Measurements from ENCODE around the gene ZNF335.

Gene ZNF335

DNA sequence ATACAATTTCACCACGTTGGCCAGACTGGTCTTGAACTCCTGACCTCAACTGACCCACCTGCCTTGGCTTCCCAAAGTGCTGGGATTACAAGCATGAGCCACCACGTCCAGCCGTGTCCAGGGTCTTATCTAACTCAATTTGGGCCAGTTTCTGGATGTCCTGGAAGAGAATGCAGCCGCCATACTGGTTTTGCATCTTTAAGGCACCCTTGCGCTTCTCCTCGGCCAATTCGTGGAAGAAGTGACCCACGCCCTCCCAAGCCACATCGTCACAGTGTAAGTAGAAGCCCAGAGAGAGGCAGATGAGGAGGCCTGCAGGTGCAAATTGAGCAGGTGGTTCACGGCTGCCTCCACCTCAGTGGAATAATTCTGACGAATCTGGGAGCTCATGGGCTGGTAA is 3.7 kb upstream of the ZNF335 start:
- no peak for ATAC-seq
- TF ChIP-seq SNAI2 (CRISPR knock-in tag; IDR thresholded peaks at IDR 0.05) = no peak
- no peak for TF ChIP-seq ZFP3 (CRISPR knock-in tag; IDR thresholded peaks at IDR 0.05)
- TF ChIP-seq RARB (CRISPR knock-in tag; IDR thresholded peaks at IDR 0.05) = no peak
- no peak for TF ChIP-seq PPARA (CRISPR knock-in tag; IDR thresholded peaks at IDR 0.05; ENCODE audit: borderline replicate concordance)
- no peak for TF ChIP-seq ZNF565 (CRISPR knock-in tag; conservative IDR thresholded peaks at IDR 0.05; ENCODE audit: low read depth)
- TF ChIP-seq, protein P1, sequence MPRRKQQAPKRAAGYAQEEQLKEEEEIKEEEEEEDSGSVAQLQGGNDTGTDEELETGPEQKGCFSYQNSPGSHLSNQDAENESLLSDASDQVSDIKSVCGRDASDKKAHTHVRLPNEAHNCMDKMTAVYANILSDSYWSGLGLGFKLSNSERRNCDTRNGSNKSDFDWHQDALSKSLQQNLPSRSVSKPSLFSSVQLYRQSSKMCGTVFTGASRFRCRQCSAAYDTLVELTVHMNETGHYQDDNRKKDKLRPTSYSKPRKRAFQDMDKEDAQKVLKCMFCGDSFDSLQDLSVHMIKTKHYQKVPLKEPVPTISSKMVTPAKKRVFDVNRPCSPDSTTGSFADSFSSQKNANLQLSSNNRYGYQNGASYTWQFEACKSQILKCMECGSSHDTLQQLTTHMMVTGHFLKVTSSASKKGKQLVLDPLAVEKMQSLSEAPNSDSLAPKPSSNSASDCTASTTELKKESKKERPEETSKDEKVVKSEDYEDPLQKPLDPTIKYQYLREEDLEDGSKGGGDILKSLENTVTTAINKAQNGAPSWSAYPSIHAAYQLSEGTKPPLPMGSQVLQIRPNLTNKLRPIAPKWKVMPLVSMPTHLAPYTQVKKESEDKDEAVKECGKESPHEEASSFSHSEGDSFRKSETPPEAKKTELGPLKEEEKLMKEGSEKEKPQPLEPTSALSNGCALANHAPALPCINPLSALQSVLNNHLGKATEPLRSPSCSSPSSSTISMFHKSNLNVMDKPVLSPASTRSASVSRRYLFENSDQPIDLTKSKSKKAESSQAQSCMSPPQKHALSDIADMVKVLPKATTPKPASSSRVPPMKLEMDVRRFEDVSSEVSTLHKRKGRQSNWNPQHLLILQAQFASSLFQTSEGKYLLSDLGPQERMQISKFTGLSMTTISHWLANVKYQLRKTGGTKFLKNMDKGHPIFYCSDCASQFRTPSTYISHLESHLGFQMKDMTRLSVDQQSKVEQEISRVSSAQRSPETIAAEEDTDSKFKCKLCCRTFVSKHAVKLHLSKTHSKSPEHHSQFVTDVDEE (CRISPR knock-in tag; IDR thresholded peaks at IDR 0.05) = no peak

DNA sequence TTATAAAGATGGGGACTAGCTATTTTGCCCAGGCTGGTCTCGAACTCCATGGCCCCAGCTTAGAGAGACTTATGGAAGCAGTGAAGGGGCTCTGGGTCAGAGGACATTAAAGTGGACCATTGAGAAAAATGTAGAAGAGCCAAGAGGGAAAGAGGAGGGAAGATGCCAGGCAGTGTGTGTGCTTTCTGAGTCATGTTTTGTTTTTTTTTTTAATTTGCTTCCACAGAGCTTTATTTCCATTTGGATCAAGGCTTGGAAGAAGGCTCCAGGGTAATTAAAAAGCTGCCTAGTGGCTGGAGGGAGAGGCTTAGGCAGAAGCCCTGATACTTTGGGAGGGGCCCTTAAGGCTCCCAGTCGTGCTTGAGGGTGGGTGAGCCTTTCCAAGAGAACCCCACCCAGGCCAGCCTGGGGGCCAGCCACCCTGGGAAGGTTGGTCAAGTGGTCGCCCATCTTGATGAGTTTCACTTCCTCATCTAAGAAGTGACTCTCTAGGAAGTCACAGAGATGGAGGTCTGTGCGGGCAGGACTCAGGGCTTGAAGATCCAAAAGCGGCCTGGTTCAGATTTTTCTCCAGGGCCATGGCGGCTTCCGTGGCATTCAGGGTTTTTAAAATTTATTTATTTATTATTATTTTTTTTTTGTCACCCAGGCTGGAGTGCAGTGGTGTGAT is 3.0 kb upstream of the ZNF335 start:
- TF ChIP-seq TOX (CRISPR knock-in tag; IDR thresholded peaks at IDR 0.05; ENCODE audit: borderline replicate concordance) (no peak), ARNTL (CRISPR knock-in tag; IDR thresholded peaks at IDR 0.05; ENCODE audit: borderline replicate concordance, low read depth) (no peak), BACH2 (CRISPR knock-in tag; IDR thresholded peaks at IDR 0.05; ENCODE audit: borderline replicate concordance) (no peak), ZNF565 (CRISPR knock-in tag; conservative IDR thresholded peaks at IDR 0.05; ENCODE audit: low read depth) (no peak), ZNF70 (CRISPR knock-in tag; IDR thresholded peaks at IDR 0.05) (no peak), ZFP30 (CRISPR knock-in tag; IDR thresholded peaks at IDR 0.05) (no peak), ESRRG (CRISPR knock-in tag; IDR thresholded peaks at IDR 0.05) (no peak)
- TF ChIP-seq, protein P2, sequence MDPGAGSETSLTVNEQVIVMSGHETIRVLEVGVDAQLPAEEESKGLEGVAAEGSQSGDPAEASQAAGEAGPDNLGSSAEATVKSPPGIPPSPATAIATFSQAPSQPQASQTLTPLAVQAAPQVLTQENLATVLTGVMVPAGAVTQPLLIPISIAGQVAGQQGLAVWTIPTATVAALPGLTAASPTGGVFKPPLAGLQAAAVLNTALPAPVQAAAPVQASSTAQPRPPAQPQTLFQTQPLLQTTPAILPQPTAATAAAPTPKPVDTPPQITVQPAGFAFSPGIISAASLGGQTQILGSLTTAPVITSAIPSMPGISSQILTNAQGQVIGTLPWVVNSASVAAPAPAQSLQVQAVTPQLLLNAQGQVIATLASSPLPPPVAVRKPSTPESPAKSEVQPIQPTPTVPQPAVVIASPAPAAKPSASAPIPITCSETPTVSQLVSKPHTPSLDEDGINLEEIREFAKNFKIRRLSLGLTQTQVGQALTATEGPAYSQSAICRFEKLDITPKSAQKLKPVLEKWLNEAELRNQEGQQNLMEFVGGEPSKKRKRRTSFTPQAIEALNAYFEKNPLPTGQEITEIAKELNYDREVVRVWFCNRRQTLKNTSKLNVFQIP (CRISPR knock-in tag; IDR thresholded peaks at IDR 0.05; ENCODE audit: borderline replicate concordance, low read depth) = no peak
- TF ChIP-seq, protein P3, sequence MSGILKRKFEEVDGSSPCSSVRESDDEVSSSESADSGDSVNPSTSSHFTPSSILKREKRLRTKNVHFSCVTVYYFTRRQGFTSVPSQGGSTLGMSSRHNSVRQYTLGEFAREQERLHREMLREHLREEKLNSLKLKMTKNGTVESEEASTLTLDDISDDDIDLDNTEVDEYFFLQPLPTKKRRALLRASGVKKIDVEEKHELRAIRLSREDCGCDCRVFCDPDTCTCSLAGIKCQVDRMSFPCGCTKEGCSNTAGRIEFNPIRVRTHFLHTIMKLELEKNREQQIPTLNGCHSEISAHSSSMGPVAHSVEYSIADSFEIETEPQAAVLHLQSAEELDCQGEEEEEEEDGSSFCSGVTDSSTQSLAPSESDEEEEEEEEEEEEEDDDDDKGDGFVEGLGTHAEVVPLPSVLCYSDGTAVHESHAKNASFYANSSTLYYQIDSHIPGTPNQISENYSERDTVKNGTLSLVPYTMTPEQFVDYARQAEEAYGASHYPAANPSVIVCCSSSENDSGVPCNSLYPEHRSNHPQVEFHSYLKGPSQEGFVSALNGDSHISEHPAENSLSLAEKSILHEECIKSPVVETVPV (CRISPR knock-in tag; IDR thresholded peaks at IDR 0.05) = no peak
- TF ChIP-seq, protein P1 (CRISPR knock-in tag; IDR thresholded peaks at IDR 0.05) = no peak

DNA sequence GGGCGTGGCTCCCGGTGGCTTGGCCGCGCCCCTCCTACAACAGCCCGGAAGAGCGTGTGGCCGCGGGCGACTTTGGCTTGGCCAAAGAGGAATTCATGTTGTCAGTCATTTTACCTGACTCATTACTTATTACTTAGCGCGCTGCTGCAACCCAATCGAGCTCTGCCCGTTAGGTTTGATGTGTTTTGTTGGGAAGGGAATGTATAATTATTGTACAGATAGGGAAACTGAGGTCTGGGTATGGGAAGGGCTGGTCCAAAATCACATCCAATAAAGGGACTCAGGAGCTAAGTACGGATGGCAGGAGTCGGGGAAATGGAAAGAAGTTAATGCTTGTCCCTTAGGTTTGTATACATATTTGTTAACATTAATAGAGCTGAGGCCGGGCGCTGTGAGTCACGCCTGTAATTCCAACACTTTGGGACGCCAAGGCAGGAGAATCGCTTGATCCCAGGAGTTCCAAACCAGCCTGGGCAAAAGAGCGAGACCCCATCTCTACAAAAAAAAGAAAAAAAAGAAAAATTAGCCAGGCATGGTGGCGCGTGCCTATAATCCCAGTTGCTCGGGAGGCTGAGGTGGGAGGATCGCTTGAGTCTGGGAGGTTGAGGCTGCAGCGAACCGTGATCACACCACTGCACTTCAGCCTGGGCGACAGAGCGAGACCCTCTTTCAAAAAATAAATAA is 639 bp upstream of the ZNF335 start:
- TF ChIP-seq ZNF70 (CRISPR knock-in tag; IDR thresholded peaks at IDR 0.05) (peak; percentile 9; the same call in 1 of the 2 replicates), ZC3H10 (CRISPR knock-in tag; IDR thresholded peaks at IDR 0.05) (no peak), ESRRG (CRISPR knock-in tag; IDR thresholded peaks at IDR 0.05) (no peak), ZFP3 (CRISPR knock-in tag; IDR thresholded peaks at IDR 0.05) (0 out of 2 replicates have a peak, but pooled peaks have one; percentile 8), BACH2 (CRISPR knock-in tag; IDR thresholded peaks at IDR 0.05; ENCODE audit: borderline replicate concordance) (no peak), ISL1 (CRISPR knock-in tag; IDR thresholded peaks at IDR 0.05) (no peak)
- TF ChIP-seq, protein P1 (CRISPR knock-in tag; IDR thresholded peaks at IDR 0.05) = peak; percentile 70; the same call in 1 of the 2 replicates
- TF ChIP-seq, protein P4, sequence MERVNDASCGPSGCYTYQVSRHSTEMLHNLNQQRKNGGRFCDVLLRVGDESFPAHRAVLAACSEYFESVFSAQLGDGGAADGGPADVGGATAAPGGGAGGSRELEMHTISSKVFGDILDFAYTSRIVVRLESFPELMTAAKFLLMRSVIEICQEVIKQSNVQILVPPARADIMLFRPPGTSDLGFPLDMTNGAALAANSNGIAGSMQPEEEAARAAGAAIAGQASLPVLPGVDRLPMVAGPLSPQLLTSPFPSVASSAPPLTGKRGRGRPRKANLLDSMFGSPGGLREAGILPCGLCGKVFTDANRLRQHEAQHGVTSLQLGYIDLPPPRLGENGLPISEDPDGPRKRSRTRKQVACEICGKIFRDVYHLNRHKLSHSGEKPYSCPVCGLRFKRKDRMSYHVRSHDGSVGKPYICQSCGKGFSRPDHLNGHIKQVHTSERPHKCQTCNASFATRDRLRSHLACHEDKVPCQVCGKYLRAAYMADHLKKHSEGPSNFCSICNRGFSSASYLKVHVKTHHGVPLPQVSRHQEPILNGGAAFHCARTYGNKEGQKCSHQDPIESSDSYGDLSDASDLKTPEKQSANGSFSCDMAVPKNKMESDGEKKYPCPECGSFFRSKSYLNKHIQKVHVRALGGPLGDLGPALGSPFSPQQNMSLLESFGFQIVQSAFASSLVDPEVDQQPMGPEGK (CRISPR knock-in tag; IDR thresholded peaks at IDR 0.05; ENCODE audit: borderline replicate concordance) = no peak
- TF ChIP-seq, protein P5, sequence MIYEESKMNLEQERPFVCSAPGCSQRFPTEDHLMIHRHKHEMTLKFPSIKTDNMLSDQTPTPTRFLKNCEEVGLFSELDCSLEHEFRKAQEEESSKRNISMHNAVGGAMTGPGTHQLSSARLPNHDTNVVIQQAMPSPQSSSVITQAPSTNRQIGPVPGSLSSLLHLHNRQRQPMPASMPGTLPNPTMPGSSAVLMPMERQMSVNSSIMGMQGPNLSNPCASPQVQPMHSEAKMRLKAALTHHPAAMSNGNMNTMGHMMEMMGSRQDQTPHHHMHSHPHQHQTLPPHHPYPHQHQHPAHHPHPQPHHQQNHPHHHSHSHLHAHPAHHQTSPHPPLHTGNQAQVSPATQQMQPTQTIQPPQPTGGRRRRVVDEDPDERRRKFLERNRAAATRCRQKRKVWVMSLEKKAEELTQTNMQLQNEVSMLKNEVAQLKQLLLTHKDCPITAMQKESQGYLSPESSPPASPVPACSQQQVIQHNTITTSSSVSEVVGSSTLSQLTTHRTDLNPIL (CRISPR knock-in tag; IDR thresholded peaks at IDR 0.05; ENCODE audit: low read depth) = no peak
- ATAC-seq = peak; percentile 88

More for the DNA sequence above, 3.0 kb upstream of the ZNF335 start:
- no peak for ATAC-seq
